ENCODE results near the gene KLHL18.
A peak's percentile ranks its signal among the peaks of the same experiment; 100 is the strongest.
"Not testable (repeated sequence)": the region's sequence is repeated elsewhere in the genome, so short reads cannot be mapped to it uniquely, and the experiment has no call there.

KLHL18 gene

GRCh38 chr3:47366833-47367232 lies 84.1 kb downstream of the KLHL18 start:
- DNase-seq = no peak

DNA sequence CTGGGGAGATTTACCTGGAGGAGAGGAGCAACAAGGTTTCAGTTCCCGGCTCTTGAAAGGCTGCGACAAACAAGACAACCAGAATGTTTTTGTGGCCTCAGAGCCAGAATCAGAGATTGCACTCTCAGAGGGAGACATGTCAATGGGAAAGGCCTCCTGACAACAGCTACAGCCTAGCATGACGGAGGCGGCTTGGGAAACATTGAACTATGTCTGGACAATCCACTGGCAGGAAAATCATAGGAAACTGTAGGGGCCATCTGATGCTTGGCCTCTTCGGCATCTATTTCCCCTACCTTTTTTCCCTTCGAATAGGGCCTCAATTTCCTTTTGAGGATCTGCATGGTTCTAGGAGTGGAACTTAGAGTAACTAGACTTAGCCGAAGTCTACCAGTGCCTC lies 84.9 kb downstream of the KLHL18 start:
- no peak for DNase-seq

- DNase-seq = not testable (repeated sequence)
Observed at GRCh38 chr3:47370020-47370419, 87.3 kb downstream of the KLHL18 start.

DNA sequence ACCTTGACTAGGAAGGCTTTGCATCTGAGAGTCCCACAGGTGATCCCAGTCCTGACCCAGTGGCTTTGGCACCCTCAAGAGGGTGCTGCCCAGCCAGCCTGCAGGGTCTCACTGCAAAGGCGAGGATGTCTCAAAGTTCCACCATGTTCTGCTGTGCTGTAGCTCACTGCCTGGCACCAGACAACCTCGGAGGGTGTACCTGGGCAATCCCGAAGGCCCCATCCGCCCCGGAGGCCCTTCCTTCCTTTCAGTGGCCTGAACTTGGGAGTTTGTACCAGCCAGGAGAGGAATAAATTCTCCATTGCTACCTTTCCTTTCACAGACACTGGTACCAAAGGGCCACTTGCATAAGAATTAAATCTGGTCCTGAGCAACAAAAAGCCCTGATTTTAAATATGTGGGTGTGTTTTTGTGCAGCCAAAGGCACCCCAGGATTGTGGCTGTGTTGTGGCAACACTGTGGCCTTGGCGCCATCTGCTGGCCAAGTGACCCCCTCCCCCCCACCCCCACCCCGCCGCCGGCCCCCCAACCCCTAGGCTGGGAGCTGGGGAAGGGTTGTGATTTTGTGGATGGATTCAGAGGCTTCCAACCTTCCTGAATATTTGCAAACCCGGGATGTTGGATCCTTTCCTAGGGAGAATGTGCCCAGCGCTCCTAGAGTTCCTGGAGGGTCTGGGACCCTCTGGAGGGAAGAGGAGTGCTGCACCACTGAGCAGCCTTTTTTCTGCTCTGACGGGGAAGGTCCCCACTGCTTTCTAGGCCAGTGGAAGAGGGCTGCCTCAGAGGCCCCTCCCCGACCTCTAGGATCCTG lies 88.3 kb downstream of the KLHL18 start:
- no peak for DNase-seq

DNA sequence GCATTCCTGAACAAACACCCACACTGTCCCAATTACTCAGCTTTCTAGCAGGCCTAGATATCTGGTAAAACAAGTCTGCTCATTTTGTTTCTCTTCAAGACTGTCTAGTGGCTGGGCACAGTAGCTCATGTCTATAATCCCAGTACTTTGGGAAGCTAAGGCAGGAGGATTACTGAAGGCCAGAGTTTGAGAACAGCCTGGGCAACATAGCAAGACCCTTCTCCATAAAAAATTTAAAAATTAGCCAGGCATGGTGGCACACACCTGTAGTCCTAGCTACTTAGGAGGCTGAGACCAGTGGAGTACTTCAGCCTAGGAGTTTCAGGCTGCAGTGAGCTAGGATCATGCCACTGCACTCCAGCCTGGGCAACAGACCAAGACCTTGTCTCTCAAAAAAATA lies 91.8 kb downstream of the KLHL18 start:
- no peak for DNase-seq

- DNase-seq = no peak
Observed at GRCh38 chr3:47376393-47376792, 93.6 kb downstream of the KLHL18 start.

DNA sequence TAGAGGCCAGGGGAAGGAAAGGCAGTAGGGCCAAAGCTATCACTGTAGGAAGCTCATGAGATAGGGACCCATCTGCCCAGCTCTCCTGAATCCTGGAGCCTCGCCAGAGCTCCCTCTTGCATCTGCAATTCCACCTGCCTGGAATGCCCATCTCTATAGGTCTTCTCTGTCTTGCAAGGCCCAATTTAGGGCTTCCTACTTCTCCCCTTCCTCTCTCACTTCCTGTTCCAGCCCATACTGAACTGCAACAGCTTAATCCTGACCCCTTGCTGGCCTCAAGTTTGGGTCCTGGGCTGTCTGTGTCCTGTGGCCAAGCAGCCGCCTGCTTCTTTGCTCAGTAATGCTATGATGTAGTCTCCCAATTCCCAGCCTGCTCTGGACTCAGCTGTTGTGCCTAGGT lies 94.4 kb downstream of the KLHL18 start:
- no peak for DNase-seq

DNA sequence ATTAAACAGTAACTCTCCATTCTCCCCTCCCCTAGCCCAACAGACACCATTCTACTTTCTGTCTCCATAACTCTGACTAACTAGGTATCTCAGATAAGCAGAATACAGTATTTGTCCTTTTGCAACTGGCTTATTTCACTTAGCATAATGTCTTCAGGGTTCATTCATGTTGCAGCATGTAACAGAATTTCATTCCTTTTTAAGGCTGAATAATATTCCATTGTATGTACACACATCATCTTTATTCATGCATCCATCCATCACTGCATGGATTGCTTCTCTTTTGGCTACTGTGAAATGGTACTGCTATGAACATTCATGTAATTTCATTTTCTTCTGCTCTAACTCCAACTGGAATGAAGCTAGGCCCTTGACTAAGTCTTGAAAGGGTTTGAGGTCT lies 96.1 kb downstream of the KLHL18 start:
- DNase-seq = no peak

DNA sequence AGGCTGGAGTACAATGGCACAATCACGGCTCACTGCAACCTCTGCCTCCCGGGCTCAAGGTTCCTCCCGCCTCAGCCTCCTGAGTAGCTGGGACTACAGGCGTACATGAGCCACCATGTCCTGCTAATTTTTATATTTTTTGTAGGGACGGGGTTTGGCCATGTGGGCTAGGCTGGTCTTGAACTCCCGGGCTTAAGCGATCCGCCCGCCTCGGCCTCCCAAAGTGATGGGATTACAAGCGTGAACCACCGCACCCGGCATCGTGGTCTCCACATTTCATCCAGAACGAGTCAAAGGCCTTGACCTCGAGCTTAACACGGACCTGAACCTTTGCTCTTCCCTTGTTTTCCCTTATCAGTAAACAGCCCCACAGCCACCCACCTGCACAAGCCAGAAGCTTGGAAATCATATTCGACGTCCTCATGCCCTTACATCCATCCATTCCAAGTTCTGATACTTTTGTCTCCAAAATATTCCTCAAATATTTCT lies 96.7 kb downstream of the KLHL18 start:
- DNase-seq = no peak

DNA sequence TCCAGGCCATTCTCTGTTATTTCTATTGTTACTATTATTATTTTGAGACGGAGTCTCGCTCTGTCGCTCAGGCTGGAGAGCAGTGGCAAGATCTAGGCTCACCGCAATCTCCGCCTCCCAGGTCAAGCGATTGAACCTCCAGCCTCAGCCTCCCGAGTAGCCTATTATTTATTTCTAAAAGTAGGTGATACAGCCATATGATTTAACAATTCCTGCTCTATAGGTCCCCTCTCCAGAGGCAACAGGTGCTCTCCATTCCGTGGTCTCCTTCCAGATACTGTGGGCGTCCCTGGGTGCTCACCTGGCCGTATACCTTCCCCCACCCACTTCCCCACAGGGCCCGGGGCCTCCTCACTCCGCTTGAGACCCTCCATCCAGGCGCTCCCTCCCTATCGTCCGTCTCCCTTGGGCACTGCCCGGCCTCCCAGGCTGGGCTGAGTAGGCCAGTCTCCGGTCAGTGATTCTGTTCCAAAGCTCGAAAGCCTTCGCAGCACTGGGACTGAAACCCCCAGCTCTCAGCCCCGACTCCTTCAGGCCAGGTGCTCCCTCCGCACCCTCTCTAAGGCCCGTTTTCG lies 97.4 kb downstream of the KLHL18 start:
- no peak for DNase-seq

DNA sequence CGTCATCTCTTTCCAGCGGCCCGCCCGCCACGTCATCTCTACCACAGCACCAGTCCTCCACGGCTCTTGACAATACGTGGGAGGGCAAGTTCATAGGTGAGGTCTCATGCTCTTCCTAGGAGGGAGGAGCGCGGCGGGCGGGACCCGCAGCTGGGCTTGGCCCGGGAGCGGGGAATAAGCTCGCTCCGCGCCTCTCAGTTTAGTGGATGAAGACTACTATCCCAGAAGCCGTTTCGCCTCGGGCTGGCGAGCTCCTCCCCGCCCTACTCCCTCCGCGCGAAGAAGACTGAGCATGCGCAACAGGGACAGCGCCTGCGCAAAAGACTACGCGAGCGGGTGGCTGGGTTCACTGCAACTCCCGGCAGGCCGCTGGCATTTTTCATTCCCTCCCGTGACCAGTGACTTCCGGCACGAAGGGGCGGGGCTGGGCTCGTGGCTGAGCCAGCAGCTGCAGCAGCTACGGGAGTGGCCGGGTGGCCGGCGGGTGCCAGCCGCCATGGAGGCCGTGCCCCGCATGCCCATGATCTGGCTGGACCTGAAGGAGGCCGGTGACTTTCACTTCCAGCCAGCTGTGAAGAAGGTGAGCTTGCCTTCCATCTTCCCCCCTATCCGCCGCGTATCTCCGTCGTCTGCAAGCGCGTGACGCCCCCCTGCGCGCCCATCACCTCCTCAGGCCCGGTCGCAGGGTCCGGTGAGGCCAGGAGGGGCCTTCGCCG lies 98.0 kb downstream of the KLHL18 start, which contains the start of gene PTPN23:
Gene PTPN23 (plus strand): TSS at position 421 of the 716 bp plus-strand sequence. CDS start 76 bp downstream, at position 497.
- DNase-seq = peak; percentile 93

DNA sequence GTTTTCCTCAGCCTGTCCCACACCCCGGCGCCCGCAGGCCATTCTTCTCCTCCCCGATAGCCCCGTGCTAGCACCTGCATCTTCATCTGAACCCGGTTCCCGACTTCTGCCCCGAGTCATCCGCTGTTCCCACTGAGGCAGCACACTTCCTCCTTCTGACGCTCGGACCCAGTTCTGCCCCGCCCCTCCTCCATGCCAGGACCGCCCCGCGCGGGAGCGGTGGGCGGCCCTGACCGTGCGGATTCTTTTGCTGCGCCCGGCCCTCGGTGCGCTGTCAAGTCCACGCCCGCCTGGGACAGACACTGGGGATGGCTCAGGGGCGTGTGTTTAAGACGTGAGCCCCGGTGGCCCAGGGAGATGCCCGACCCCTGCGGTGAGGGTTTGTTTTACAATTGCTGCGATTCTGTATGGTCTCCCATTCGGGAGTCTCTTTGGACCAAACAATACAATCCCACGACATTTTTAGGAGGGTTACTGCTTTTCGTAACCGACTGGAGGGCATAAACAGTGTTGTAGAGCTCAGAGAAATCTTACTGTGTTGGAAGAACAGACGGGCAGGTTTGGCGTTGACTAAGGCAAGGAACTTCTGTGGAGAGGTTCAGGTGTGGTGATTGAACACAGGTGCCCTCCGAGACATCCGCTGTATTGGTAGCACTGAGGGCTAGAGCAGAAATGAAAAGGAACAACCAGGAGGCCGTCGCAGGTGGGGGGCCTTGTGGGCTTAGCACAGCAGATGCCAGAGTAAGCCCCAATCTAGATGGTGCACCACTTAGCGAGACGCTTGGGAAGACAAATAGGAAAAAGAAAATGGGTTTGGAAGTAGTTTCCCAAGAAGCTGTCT lies 98.8 kb downstream of the KLHL18 start:
- DNase-seq = peak; percentile 26

GRCh38 chr3:47384425-47384824 lies 101.7 kb downstream of the KLHL18 start:
- no peak for DNase-seq

GRCh38 chr3:47385007-47385406 lies 102.3 kb downstream of the KLHL18 start:
- DNase-seq = no peak

GRCh38 chr3:47385796-47386195 lies 103.1 kb downstream of the KLHL18 start:
- no peak for DNase-seq

GRCh38 chr3:47392933-47393332 lies 110.2 kb downstream of the KLHL18 start:
- DNase-seq = no peak

- no peak for DNase-seq
Observed at GRCh38 chr3:47394140-47394870, 111.6 kb downstream of the KLHL18 start.

- DNase-seq = no peak
Observed at GRCh38 chr3:47394881-47395280, 112.1 kb downstream of the KLHL18 start.
